ENCODE data around the gene AAK1.

AAK1 gene

GRCh38 chr2:69491864-69492263 is 151.7 kb downstream of the AAK1 start:
- no peak for DNase-seq (ENCODE audit: low read depth, low spot score)
- Histone ChIP-seq H3K36me3 (ENCODE audit: insufficient read depth, insufficient read length, low read length) (peaks cover 6% of the 10 kb centered on the region), H3K4me1 (ENCODE audit: insufficient read depth, insufficient read length) (no peaks in the 10 kb centered on the region), H3K27me3 (ENCODE audit: insufficient read depth, insufficient read length) (no peaks in the 10 kb centered on the region), H3K9me3 (ENCODE audit: insufficient read depth, low read length) (no peaks in the 10 kb centered on the region), H3K9ac (ENCODE audit: insufficient read length, low read depth) (no peak overlapping the region), H3K4me3 (ENCODE audit: insufficient read length, low read depth) (no peak overlapping the region)
- no peak for TF ChIP-seq SUZ12 (IDR thresholded peaks at IDR 0.05; ENCODE audit: extremely low read depth, insufficient read depth, insufficient read length)
- no peak for TF ChIP-seq ZNF274 (IDR thresholded peaks at IDR 0.05; ENCODE audit: low read depth, low read length)
- TF ChIP-seq YY1 (IDR thresholded peaks at IDR 0.05; ENCODE audit: insufficient read depth, insufficient read length) = no peak

DNA sequence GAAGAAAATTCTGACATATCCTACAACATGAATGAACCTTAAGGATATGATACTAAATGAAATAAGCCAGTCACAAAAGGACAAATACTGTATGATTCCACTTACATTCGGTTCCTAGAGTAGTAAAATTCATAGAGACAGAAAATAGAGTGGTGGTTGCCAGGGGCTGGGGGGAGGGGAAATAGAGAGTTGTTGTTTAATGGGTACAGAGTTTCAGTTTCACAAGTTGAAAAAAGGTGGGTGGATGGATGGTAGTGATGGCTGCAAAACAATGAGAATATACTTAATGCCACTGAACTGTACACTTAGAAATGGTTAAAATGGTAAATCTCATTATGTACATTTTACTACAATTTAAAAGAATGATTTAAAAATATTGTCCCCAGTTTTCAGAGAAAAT is 153.1 kb downstream of the AAK1 start:
- H3K4me3 ChIP-seq (ENCODE audit: insufficient read length, low read depth) = no peak overlapping the region
- no peaks in the 10 kb centered on the region for H3K9me3 ChIP-seq (ENCODE audit: insufficient read depth, low read length)
- H3K9ac ChIP-seq (ENCODE audit: insufficient read length, low read depth) = no peak overlapping the region
- no peaks in the 10 kb centered on the region for H3K4me1 ChIP-seq (ENCODE audit: insufficient read depth, insufficient read length)
- H3K36me3 ChIP-seq (ENCODE audit: insufficient read depth, insufficient read length, low read length) = peaks cover 6% of the 10 kb centered on the region
- no peak for TF ChIP-seq YY1 (IDR thresholded peaks at IDR 0.05; ENCODE audit: insufficient read depth, insufficient read length)
- TF ChIP-seq ZNF274 (IDR thresholded peaks at IDR 0.05; ENCODE audit: low read depth, low read length) = no peak
- no peak for TF ChIP-seq SUZ12 (IDR thresholded peaks at IDR 0.05; ENCODE audit: extremely low read depth, insufficient read depth, insufficient read length)
- no peak for DNase-seq (ENCODE audit: low read depth, low spot score)
- no peaks in the 10 kb centered on the region for H3K27me3 ChIP-seq (ENCODE audit: insufficient read depth, insufficient read length)

DNA sequence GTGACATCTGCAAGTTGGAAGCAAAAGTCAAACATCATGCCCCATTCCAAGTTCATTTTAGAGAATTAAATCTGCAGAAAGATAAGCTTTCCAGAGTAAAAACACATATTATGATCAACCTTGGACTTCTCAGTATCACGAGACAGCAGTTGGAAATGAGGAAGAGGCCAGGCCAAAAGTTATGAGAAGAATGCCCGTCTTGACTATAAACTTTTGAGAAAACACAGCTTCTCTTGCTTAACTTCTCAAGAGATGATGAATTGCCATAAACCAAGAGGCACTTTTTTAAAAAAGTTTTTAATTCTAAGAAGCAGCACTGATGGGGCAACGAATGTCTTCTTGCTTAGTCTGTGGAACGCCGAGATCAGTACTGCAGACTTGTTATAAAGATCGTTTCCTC is 153.7 kb downstream of the AAK1 start:
- H3K4me1 ChIP-seq (ENCODE audit: insufficient read depth, insufficient read length) = no peaks in the 10 kb centered on the region
- H3K9me3 ChIP-seq (ENCODE audit: insufficient read depth, low read length) = no peaks in the 10 kb centered on the region
- H3K9ac ChIP-seq (ENCODE audit: insufficient read length, low read depth) = no peak overlapping the region
- H3K36me3 ChIP-seq (ENCODE audit: insufficient read depth, insufficient read length, low read length) = peaks cover 6% of the 10 kb centered on the region
- DNase-seq (ENCODE audit: low read depth, low spot score) = no peak
- no peaks in the 10 kb centered on the region for H3K27me3 ChIP-seq (ENCODE audit: insufficient read depth, insufficient read length)
- TF ChIP-seq SUZ12 (IDR thresholded peaks at IDR 0.05; ENCODE audit: extremely low read depth, insufficient read depth, insufficient read length) (no peak), YY1 (IDR thresholded peaks at IDR 0.05; ENCODE audit: insufficient read depth, insufficient read length) (no peak), ZNF274 (IDR thresholded peaks at IDR 0.05; ENCODE audit: low read depth, low read length) (no peak)
- no peak overlapping the region for H3K4me3 ChIP-seq (ENCODE audit: insufficient read length, low read depth)

GRCh38 chr2:69483696-69484095 is 159.8 kb downstream of the AAK1 start:
- TF ChIP-seq YY1 (IDR thresholded peaks at IDR 0.05; ENCODE audit: insufficient read depth, insufficient read length) (no peak), SUZ12 (IDR thresholded peaks at IDR 0.05; ENCODE audit: extremely low read depth, insufficient read depth, insufficient read length) (no peak), ZNF274 (IDR thresholded peaks at IDR 0.05; ENCODE audit: low read depth, low read length) (no peak)
- Histone ChIP-seq H3K9me3 (ENCODE audit: insufficient read depth, low read length) (no peaks in the 10 kb centered on the region), H3K4me3 (ENCODE audit: insufficient read length, low read depth) (no peak overlapping the region), H3K4me1 (ENCODE audit: insufficient read depth, insufficient read length) (no peaks in the 10 kb centered on the region), H3K9ac (ENCODE audit: insufficient read length, low read depth) (no peak overlapping the region), H3K36me3 (ENCODE audit: insufficient read depth, insufficient read length, low read length) (no peaks in the 10 kb centered on the region), H3K27me3 (ENCODE audit: insufficient read depth, insufficient read length) (no peaks in the 10 kb centered on the region)
- no peak for DNase-seq (ENCODE audit: low read depth, low spot score)

DNA sequence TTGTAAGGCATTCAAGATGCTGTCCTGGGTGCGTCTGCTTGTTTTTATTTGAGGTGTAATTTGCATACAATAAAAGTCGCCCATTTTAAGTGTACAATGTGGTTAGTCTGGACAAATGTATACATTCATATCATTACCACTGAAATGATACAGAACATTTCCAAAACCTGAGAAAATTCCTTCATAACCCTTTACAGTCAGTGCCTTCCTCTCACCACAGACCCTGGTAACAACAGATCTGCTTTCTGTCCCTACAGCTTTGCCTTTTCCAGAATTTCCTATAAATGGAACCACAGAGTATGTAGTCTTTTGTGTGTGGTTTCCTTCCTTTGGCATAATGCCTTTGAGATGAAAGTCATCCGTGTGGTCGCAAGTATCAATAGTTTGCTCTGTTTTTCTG is 160.5 kb downstream of the AAK1 start:
- DNase-seq (ENCODE audit: low read depth, low spot score) = no peak
- Histone ChIP-seq H3K36me3 (ENCODE audit: insufficient read depth, insufficient read length, low read length) (no peaks in the 10 kb centered on the region), H3K9ac (ENCODE audit: insufficient read length, low read depth) (no peak overlapping the region), H3K27me3 (ENCODE audit: insufficient read depth, insufficient read length) (no peaks in the 10 kb centered on the region), H3K9me3 (ENCODE audit: insufficient read depth, low read length) (no peaks in the 10 kb centered on the region), H3K4me1 (ENCODE audit: insufficient read depth, insufficient read length) (no peaks in the 10 kb centered on the region), H3K4me3 (ENCODE audit: insufficient read length, low read depth) (no peak overlapping the region)
- no peak for TF ChIP-seq ZNF274 (IDR thresholded peaks at IDR 0.05; ENCODE audit: low read depth, low read length)
- TF ChIP-seq SUZ12 (IDR thresholded peaks at IDR 0.05; ENCODE audit: extremely low read depth, insufficient read depth, insufficient read length) = no peak
- no peak for TF ChIP-seq YY1 (IDR thresholded peaks at IDR 0.05; ENCODE audit: insufficient read depth, insufficient read length)

- Histone ChIP-seq H3K36me3 (ENCODE audit: insufficient read depth, insufficient read length, low read length) (no peaks in the 10 kb centered on the region), H3K9ac (ENCODE audit: insufficient read length, low read depth) (no peak overlapping the region), H3K4me1 (ENCODE audit: insufficient read depth, insufficient read length) (no peaks in the 10 kb centered on the region), H3K27me3 (ENCODE audit: insufficient read depth, insufficient read length) (no peaks in the 10 kb centered on the region), H3K9me3 (ENCODE audit: insufficient read depth, low read length) (no peaks in the 10 kb centered on the region), H3K4me3 (ENCODE audit: insufficient read length, low read depth) (no peak overlapping the region)
- TF ChIP-seq ZNF274 (IDR thresholded peaks at IDR 0.05; ENCODE audit: low read depth, low read length) = no peak
- TF ChIP-seq YY1 (IDR thresholded peaks at IDR 0.05; ENCODE audit: insufficient read depth, insufficient read length) = no peak
- no peak for TF ChIP-seq SUZ12 (IDR thresholded peaks at IDR 0.05; ENCODE audit: extremely low read depth, insufficient read depth, insufficient read length)
- DNase-seq (ENCODE audit: low read depth, low spot score) = no peak
These were observed 161.1 kb downstream of the AAK1 start for GRCh38 chr2:69482471-69482870.

DNA sequence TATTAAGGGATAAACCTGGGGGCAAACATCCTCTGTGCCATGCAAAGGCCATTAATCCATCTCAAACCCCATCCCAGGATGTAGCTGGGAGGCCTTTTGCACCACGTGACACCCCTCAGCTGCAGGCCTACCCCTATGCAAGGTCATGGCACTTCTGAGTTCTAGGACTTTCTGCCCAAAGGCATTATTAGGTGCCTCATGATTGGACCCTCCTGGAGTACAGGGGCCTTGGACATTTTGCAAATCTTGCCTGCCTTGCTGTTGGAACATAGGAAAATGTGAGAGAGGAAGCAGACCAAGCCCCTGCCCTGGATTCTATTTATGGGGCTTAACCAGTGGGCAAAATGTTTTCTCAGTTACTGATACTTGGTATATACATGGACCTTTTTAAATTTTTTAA is 162.1 kb downstream of the AAK1 start:
- no peak for TF ChIP-seq YY1 (IDR thresholded peaks at IDR 0.05; ENCODE audit: insufficient read depth, insufficient read length)
- TF ChIP-seq ZNF274 (IDR thresholded peaks at IDR 0.05; ENCODE audit: low read depth, low read length) = no peak
- no peak for TF ChIP-seq SUZ12 (IDR thresholded peaks at IDR 0.05; ENCODE audit: extremely low read depth, insufficient read depth, insufficient read length)
- Histone ChIP-seq H3K36me3 (ENCODE audit: insufficient read depth, insufficient read length, low read length) (peaks cover 2% of the 10 kb centered on the region), H3K9ac (ENCODE audit: insufficient read length, low read depth) (no peak overlapping the region), H3K27me3 (ENCODE audit: insufficient read depth, insufficient read length) (no peaks in the 10 kb centered on the region), H3K9me3 (ENCODE audit: insufficient read depth, low read length) (no peaks in the 10 kb centered on the region), H3K4me1 (ENCODE audit: insufficient read depth, insufficient read length) (no peaks in the 10 kb centered on the region), H3K4me3 (ENCODE audit: insufficient read length, low read depth) (no peak overlapping the region)
- DNase-seq (ENCODE audit: low read depth, low spot score) = no peak

- DNase-seq (ENCODE audit: low read depth, low spot score) = no peak
- TF ChIP-seq YY1 (IDR thresholded peaks at IDR 0.05; ENCODE audit: insufficient read depth, insufficient read length) (no peak), ZNF274 (IDR thresholded peaks at IDR 0.05; ENCODE audit: low read depth, low read length) (no peak), SUZ12 (IDR thresholded peaks at IDR 0.05; ENCODE audit: extremely low read depth, insufficient read depth, insufficient read length) (no peak)
- no peaks in the 10 kb centered on the region for H3K27me3 ChIP-seq (ENCODE audit: insufficient read depth, insufficient read length)
- no peaks in the 10 kb centered on the region for H3K4me1 ChIP-seq (ENCODE audit: insufficient read depth, insufficient read length)
- no peak overlapping the region for H3K4me3 ChIP-seq (ENCODE audit: insufficient read length, low read depth)
- H3K9ac ChIP-seq (ENCODE audit: insufficient read length, low read depth) = no peak overlapping the region
- no peaks in the 10 kb centered on the region for H3K9me3 ChIP-seq (ENCODE audit: insufficient read depth, low read length)
- peaks cover 2% of the 10 kb centered on the region for H3K36me3 ChIP-seq (ENCODE audit: insufficient read depth, insufficient read length, low read length)
These were observed 165.9 kb downstream of the AAK1 start for GRCh38 chr2:69477627-69478026.

All from NT2/D1 (cell line).